K562 (cell line): ENCODE results near the gene RSPO1. TPM values are rescaled to one million over a fixed set of nuclear protein-coding genes. Genes with fewer than 3 reads are reported as not detected.

Experiments used
- ARNT ChIP-seq, 2 experiments: fragments of 450-650 bp; IDR thresholded peaks; 2 replicates each; pipeline ENCODE4 v1.6.1; 2016; ENCODE audit warnings: mild to moderate bottlenecking in 1 of 2
- CBFA2T2 ChIP-seq: fragments of 450-650 bp; conservative IDR thresholded peaks from 2 replicates; pipeline ENCODE4 v1.6.1; 2017; ENCODE audit warnings: mild to moderate bottlenecking
- CBFA2T3 ChIP-seq: fragments of 450-650 bp; IDR thresholded peaks from 2 replicates; pipeline ENCODE4 v1.6.1; 2017
- CREB1 ChIP-seq, 2 experiments: sonication (generic) in 1 of 2; formaldehyde crosslinking in 1 of 2; IDR thresholded peaks; 2 replicates each; pipeline versions ENCODE4 v1.6.1 to v1.8.0; 2012 to 2022; ENCODE audit warnings: inconsistent platforms in 1 of 2, mild to moderate bottlenecking in 1 of 2, missing genetic modification reagents in 1 of 2, moderate library complexity in 1 of 2
- EP300 ChIP-seq: IDR thresholded peaks from 2 replicates; pipeline ENCODE4 v1.6.1; 2012; ENCODE audit warnings: low read length, improper control_type of control experiment
- GABPB2 ChIP-seq: fragments of 250-450 bp; sonication (Bioruptor Pico); conservative IDR thresholded peaks from 2 replicates; pipeline ENCODE4 v1.5.1; 2021; ENCODE audit warnings: mild to moderate bottlenecking
- GATA2 ChIP-seq: sonication (generic); formaldehyde crosslinking; IDR thresholded peaks from 2 replicates; pipeline ENCODE4 v1.4.0; 2020; ENCODE audit warnings: mild to moderate bottlenecking, missing genetic modification reagents
- KLF16 ChIP-seq: IDR thresholded peaks from 2 replicates; pipeline ENCODE4 v1.6.1; 2016; ENCODE audit warnings: antibody characterized with exemption
- LCOR ChIP-seq: sonication (generic); formaldehyde crosslinking; IDR thresholded peaks from 2 replicates; pipeline ENCODE4 v1.8.0; 2022; ENCODE audit warnings: mild to moderate bottlenecking, missing genetic modification reagents
- MTA2 ChIP-seq: fragments of 450-650 bp; IDR thresholded peaks from 2 replicates; pipeline ENCODE4 v1.6.1; 2016; ENCODE audit warnings: low read depth
- NCOR1 ChIP-seq: fragments of 450-650 bp; IDR thresholded peaks from 2 replicates; pipeline ENCODE4 v1.6.1; 2016; ENCODE audit warnings: mild to moderate bottlenecking, moderate library complexity
- NR1H2 ChIP-seq: sonication (generic); formaldehyde crosslinking; IDR thresholded peaks from 2 replicates; pipeline ENCODE4 v1.4.0; 2020; ENCODE audit warnings: mild to moderate bottlenecking, missing genetic modification reagents
- POLR2AphosphoS5 ChIP-seq: IDR thresholded peaks from 2 replicates; pipeline ENCODE4 v1.6.1; 2011; ENCODE audit warnings: mild to moderate bottlenecking, low read depth, low read length, moderate library complexity; ENCODE audit not compliant: control insufficient read depth, insufficient read depth
- SMARCC2 ChIP-seq: fragments of 450-650 bp; IDR thresholded peaks from 2 replicates; pipeline ENCODE4 v1.6.1; 2017; ENCODE audit warnings: antibody characterized with exemption, moderate library complexity, mild to moderate bottlenecking, low read depth
- SP2 ChIP-seq: IDR thresholded peaks from 2 replicates; pipeline ENCODE4 v1.6.1; 2011; ENCODE audit warnings: mild to moderate bottlenecking, low read depth, low read length, moderate library complexity; ENCODE audit not compliant: poor library complexity, severe bottlenecking; ENCODE audit errors: extremely low read depth
- SREBF1 ChIP-seq: fragments of 150-350 bp; IDR thresholded peaks from 2 replicates; pipeline ENCODE4 v1.6.1; 2014; ENCODE audit warnings: antibody characterized with exemption, low read depth, low read length, borderline replicate concordance
- SREBF2 ChIP-seq: sonication (generic); formaldehyde crosslinking; IDR thresholded peaks from 2 replicates; pipeline ENCODE4 v1.4.0; 2020; ENCODE audit warnings: mild to moderate bottlenecking, missing genetic modification reagents
- TCF3 ChIP-seq: sonication (generic); formaldehyde crosslinking; IDR thresholded peaks from 2 replicates; pipeline ENCODE4 v1.4.0; 2020; ENCODE audit warnings: mild to moderate bottlenecking, missing genetic modification reagents
- TEAD2 ChIP-seq: fragments of 450-650 bp; IDR thresholded peaks from 2 replicates; pipeline ENCODE4 v1.6.1; 2016; ENCODE audit warnings: missing genetic modification characterization, control low read depth, missing compliant biosample characterization
- TRIM24 ChIP-seq, 2 experiments: fragments of 450-650 bp; IDR thresholded peaks; 2 replicates each; pipeline ENCODE4 v1.6.1; 2016
- ZBTB5 ChIP-seq: fragments of 450-650 bp; IDR thresholded peaks from 2 replicates; pipeline ENCODE4 v1.6.1; 2017; ENCODE audit warnings: antibody characterized with exemption
- ZKSCAN8 ChIP-seq: fragments of 200-800 bp; sonication (Bioruptor generic); IDR thresholded peaks from 2 replicates; pipeline ENCODE4 v1.6.1; 2016; ENCODE audit warnings: missing genetic modification characterization, missing compliant biosample characterization
- ZNF23 ChIP-seq: fragments of 250-450 bp; sonication (Bioruptor Pico); IDR thresholded peaks from 2 replicates; pipeline ENCODE4 v1.4.0; 2020; ENCODE audit warnings: mild to moderate bottlenecking
- ZNF586 ChIP-seq: fragments of 450-650 bp; formaldehyde crosslinking; conservative IDR thresholded peaks from 2 replicates; pipeline ENCODE4 v1.4.0; 2020; ENCODE audit warnings: mild to moderate bottlenecking, moderate library complexity
- ZNF699 ChIP-seq: fragments of 250-450 bp; sonication (Bioruptor Pico); IDR thresholded peaks from 2 replicates; pipeline ENCODE4 v1.8.0; 2021; ENCODE audit warnings: mild to moderate bottlenecking, moderate library complexity; ENCODE audit not compliant: insufficient replicate concordance
- ZNF766 ChIP-seq: fragments of 200-800 bp; sonication (Bioruptor generic); conservative IDR thresholded peaks from 2 replicates; pipeline ENCODE4 v1.6.1; 2016; ENCODE audit warnings: missing genetic modification characterization, missing compliant biosample characterization
- polyA plus RNA-seq, 8 experiments: library from polyadenylated mRNA; depleted of rRNA in 4 of 8; stranded (reverse) in 5 of 8; unstranded in 3 of 8; fragments of >200 nt; fragmentation: Nextera tagmentation in 2 of 8; fragmentation: Illumina TruSeq in 1 of 8; extraction: Ambion mirVana in 2 of 8; extraction: Trizol in 1 of 8; gene quantifications; 2 replicates each; pipeline versions ENCODE4 v1.2.1 to v1.2.3, GENCODE V29; 2011 to 2014; ENCODE audit warnings: inconsistent platforms in 1 of 8, missing spikeins in 1 of 8
- total RNA-seq, 7 experiments: library from RNA; depleted of rRNA in 6 of 7; stranded (reverse); fragments of >200 nt in 6 of 7; fragmentation: Illumina TruSeq in 2 of 7; extraction: Trizol in 2 of 7; gene quantifications; 2 replicates each; pipeline versions ENCODE4 v1.2.1 to v1.2.3, GENCODE V29; 2011 to 2021; ENCODE audit warnings: low replicate concordance in 1 of 7
- TF ChIP-seq, protein P1 (sequence below): sonication (generic); formaldehyde crosslinking; IDR thresholded peaks from 2 replicates; pipeline ENCODE4 v1.8.0; 2023; ENCODE audit warnings: mild to moderate bottlenecking, missing genetic modification reagents

RSPO1 gene
- total and polyA plus RNA-seq, 9 of the 15 experiments (the other 6 are each of a cell fraction or from before 2014, with no cell fraction given): not detected

GRCh38 chr1:37562984-37563383, 71.7 kb downstream of the RSPO1 start (continued):
- TF ChIP-seq EP300 (peak; percentile 81), ZNF699 (CRISPR knock-in tag) (no peak), MTA2 (peak; percentile 91), SP2 (no peak), ZKSCAN8 (CRISPR knock-in tag) (peak; percentile 46; the same call in 1 of the 2 replicates), ZBTB5 (no peak), TCF3 (CRISPR knock-in tag) (peak; percentile 98), ZNF766 (peak; percentile 55; the same call in 1 of the 2 replicates), GABPB2 (CRISPR knock-in tag) (no peak), GATA2 (CRISPR knock-in tag) (peak; percentile 93), TEAD2 (tag) (no peak), NR1H2 (no peak), ZNF586 (no peak), ZNF23 (no peak), CBFA2T3 (peak; percentile 94), POLR2AphosphoS5 (peak; percentile 93), SMARCC2 (peak; percentile 64; the same call in 1 of the 2 replicates), ARNT (IDR thresholded peaks at IDR 0.05) (peak in 1 of 2 experiments; percentile 57; a peak in 1 of 4 replicates), TRIM24 (IDR thresholded peaks at IDR 0.05) (peak; percentile 38 to 52; a peak in 1 of 4 replicates), SREBF2 (CRISPR knock-in tag) (no peak), KLF16 (peak; percentile 67; the same call in 1 of the 2 replicates), CBFA2T2 (peak; percentile 87), SREBF1 (no peak), NCOR1 (peak; percentile 94), LCOR (0 out of 2 replicates have a peak, but pooled peaks have one; percentile 45), CREB1 (IDR thresholded peaks at IDR 0.05) (0 out of 2 replicates have a peak, but pooled peaks have one; percentile 22), CREB1 (CRISPR knock-in tag; IDR thresholded peaks at IDR 0.05) (no peak)
- TF ChIP-seq, protein P1, sequence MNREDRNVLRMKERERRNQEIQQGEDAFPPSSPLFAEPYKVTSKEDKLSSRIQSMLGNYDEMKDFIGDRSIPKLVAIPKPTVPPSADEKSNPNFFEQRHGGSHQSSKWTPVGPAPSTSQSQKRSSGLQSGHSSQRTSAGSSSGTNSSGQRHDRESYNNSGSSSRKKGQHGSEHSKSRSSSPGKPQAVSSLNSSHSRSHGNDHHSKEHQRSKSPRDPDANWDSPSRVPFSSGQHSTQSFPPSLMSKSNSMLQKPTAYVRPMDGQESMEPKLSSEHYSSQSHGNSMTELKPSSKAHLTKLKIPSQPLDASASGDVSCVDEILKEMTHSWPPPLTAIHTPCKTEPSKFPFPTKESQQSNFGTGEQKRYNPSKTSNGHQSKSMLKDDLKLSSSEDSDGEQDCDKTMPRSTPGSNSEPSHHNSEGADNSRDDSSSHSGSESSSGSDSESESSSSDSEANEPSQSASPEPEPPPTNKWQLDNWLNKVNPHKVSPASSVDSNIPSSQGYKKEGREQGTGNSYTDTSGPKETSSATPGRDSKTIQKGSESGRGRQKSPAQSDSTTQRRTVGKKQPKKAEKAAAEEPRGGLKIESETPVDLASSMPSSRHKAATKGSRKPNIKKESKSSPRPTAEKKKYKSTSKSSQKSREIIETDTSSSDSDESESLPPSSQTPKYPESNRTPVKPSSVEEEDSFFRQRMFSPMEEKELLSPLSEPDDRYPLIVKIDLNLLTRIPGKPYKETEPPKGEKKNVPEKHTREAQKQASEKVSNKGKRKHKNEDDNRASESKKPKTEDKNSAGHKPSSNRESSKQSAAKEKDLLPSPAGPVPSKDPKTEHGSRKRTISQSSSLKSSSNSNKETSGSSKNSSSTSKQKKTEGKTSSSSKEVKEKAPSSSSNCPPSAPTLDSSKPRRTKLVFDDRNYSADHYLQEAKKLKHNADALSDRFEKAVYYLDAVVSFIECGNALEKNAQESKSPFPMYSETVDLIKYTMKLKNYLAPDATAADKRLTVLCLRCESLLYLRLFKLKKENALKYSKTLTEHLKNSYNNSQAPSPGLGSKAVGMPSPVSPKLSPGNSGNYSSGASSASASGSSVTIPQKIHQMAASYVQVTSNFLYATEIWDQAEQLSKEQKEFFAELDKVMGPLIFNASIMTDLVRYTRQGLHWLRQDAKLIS (CRISPR knock-in tag): 0 out of 2 replicates have a peak, but pooled peaks have one; percentile 61
